Stimulated activated CD4-positive, alpha-beta T cell treated with anti-CD3 and anti-CD28 coated beads, Interleukin-1b, Interleukin-23, amount 100 ng/mL, for 4 hours (primary cell): ENCODE results near the gene PTPN23.
"Not testable (repeated sequence)": the region's sequence is repeated elsewhere in the genome, so short reads cannot be mapped to it uniquely, and the experiment has no call there.

Source experiments
- DNase-seq, 2 donors: peaks; one replicate each; pipeline ENCODE4 v3.0.0-alpha.2; 2020; ENCODE audit warnings: low read depth in 2 of 2

Gene PTPN23

GRCh38 chr3:47441796-47442551, 61.2 kb downstream of the PTPN23 start:
- no peak for DNase-seq

GRCh38 chr3:47443611-47443995, 62.8 kb downstream of the PTPN23 start:
- no peak for DNase-seq

- no peak for DNase-seq
Measured at GRCh38 chr3:47444103-47444502, 63.3 kb downstream of the PTPN23 start.

- no peak for DNase-seq
Measured at GRCh38 chr3:47452453-47453215, 71.8 kb downstream of the PTPN23 start.

GRCh38 chr3:47455806-47456452, 75.1 kb downstream of the PTPN23 start:
- no peak for DNase-seq

GRCh38 chr3:47456984-47457383, 76.2 kb downstream of the PTPN23 start:
- DNase-seq: no peak

GRCh38 chr3:47459534-47460085, 78.8 kb downstream of the PTPN23 start:
- DNase-seq: not testable (repeated sequence)
